Measurements from ENCODE around the gene WBP1.
"Not testable (repeated sequence)": the region's sequence is repeated elsewhere in the genome, so short reads cannot be mapped to it uniquely, and the experiment has no call there.

Gene WBP1

GRCh38 chr2:74454654-74455511, 3.4 kb upstream of the WBP1 start, which contains the start of gene INO80B:
Gene INO80B, plus strand, starts transcription at chr2:74455087. Its CDS starts 30 bp downstream, at chr2:74455117.
- peak; percentile 68 for DNase-seq (ENCODE audit: low spot score)

- no peak for DNase-seq (ENCODE audit: low spot score)
Measured at GRCh38 chr2:74457129-74457548, 1.1 kb upstream of the WBP1 start.

GRCh38 chr2:74457549-74458131, 598 bp upstream of the WBP1 start:
- peak; percentile 55 for DNase-seq (ENCODE audit: low spot score)

GRCh38 chr2:74458938-74459363, 713 bp downstream of the WBP1 start:
- no peak for DNase-seq (ENCODE audit: low spot score)

GRCh38 chr2:74459503-74460118, 1.4 kb downstream of the WBP1 start:
- not testable (repeated sequence) for DNase-seq (ENCODE audit: low spot score)

GRCh38 chr2:74460187-74460586, 1.9 kb downstream of the WBP1 start:
- not testable (repeated sequence) for DNase-seq (ENCODE audit: low spot score)

- DNase-seq (ENCODE audit: low spot score) = no peak
Measured at GRCh38 chr2:74461187-74462053, 3.2 kb downstream of the WBP1 start.

- DNase-seq (ENCODE audit: low spot score) = no peak
Measured at GRCh38 chr2:74462054-74462785, 4.0 kb downstream of the WBP1 start.

- no peak for DNase-seq (ENCODE audit: low spot score)
Measured at GRCh38 chr2:74462786-74463105, 4.5 kb downstream of the WBP1 start.

- DNase-seq (ENCODE audit: low spot score) = no peak
Measured at GRCh38 chr2:74464406-74464805, 6.2 kb downstream of the WBP1 start.

- DNase-seq (ENCODE audit: low spot score) = not testable (repeated sequence)
Measured at GRCh38 chr2:74470742-74471141, 12.5 kb downstream of the WBP1 start.

- no peak for DNase-seq (ENCODE audit: low spot score)
Measured at GRCh38 chr2:74471332-74472065, 13.3 kb downstream of the WBP1 start.

GRCh38 chr2:74472086-74472944, 14.1 kb downstream of the WBP1 start, which contains the start of gene MRPL53:
Gene MRPL53, minus strand, starts transcription at chr2:74472680. Its CDS starts 20 bp downstream, at chr2:74472660.
- peak; percentile 59 for DNase-seq (ENCODE audit: low spot score)

GRCh38 chr2:74472945-74473258, 14.7 kb downstream of the WBP1 start:
- no peak for DNase-seq (ENCODE audit: low spot score)

- no peak for DNase-seq (ENCODE audit: low spot score)
Measured at GRCh38 chr2:74474481-74474880, 16.2 kb downstream of the WBP1 start.

GRCh38 chr2:74474899-74475298, 16.7 kb downstream of the WBP1 start:
- DNase-seq (ENCODE audit: low spot score) = no peak

GRCh38 chr2:74481431-74481830, 23.2 kb downstream of the WBP1 start:
- no peak for DNase-seq (ENCODE audit: low spot score)

GRCh38 chr2:74481961-74482800, 23.9 kb downstream of the WBP1 start:
- no peak for DNase-seq (ENCODE audit: low spot score)
